ENCODE measurements around the gene CDC20B. TPM values are rescaled to one million over a fixed set of nuclear protein-coding genes. Genes with fewer than 3 reads are reported as not detected.

Gene CDC20B
- polyA plus RNA-seq, 3 donors: not detected

GRCh38 chr5:55149308-55149795 lies 23.6 kb downstream of the CDC20B start:
- no peak overlapping the region for H3K4me3 ChIP-seq (replicated peaks in 1 of 3; ENCODE audit: low read depth in 2 of 3, low read length in 3 of 3)
- no peak overlapping the region for H3K4me2 ChIP-seq (replicated peaks; ENCODE audit: extremely low read depth, low read length, poor library complexity, severe bottlenecking)
- TF ChIP-seq CTCF (IDR thresholded peaks at IDR 0.05): no peak
- H3K4me1 Mint-ChIP-seq: peaks cover 3% of the 10 kb centered on the region
- intact Hi-C loops (cut with micrococcal nuclease): loop anchor here in 1 of 2 donors (5.0 kb wide), 1 partner anchor 632 kb away; the partner anchor contains the start of gene SNX18
- peaks cover 0 to 4% of the 10 kb centered on the region in 2 donors for H3K27me3 ChIP-seq (ENCODE audit: control insufficient read depth in 2 of 2, insufficient read depth in 2 of 2, low read length in 2 of 2)
- H3K27me3 Mint-ChIP-seq (ENCODE audit: low read depth in 3 of 3): peaks cover 11 to 16% (median 13%) of the 10 kb centered on the region in 3 donors
- H3K27ac ChIP-seq (ENCODE audit: low read depth in 1 of 2, low read length in 2 of 2): no peak overlapping the region
- no peaks in the 10 kb centered on the region for H3K4me1 ChIP-seq (ENCODE audit: control insufficient read depth in 1 of 2, insufficient read depth in 2 of 2, low read length in 2 of 2)
- no peaks in the 10 kb centered on the region for H3K36me3 Mint-ChIP-seq
- WGBS (ENCODE audit: insufficient coverage): 100% methylated on average over 1 of the region's 2 CpGs
- no peaks in the 10 kb centered on the region for H3K79me2 ChIP-seq (ENCODE audit: insufficient read depth, low read length)
- H3K9me3 ChIP-seq (replicated peaks in 1 of 2; ENCODE audit: control insufficient read depth in 1 of 2, insufficient read depth in 1 of 2, low read length in 2 of 2): no peaks in the 10 kb centered on the region
- no peaks in the 10 kb centered on the region for H3K9me3 Mint-ChIP-seq
- H2AFZ ChIP-seq (ENCODE audit: insufficient read depth, low read depth, low read length, poor library complexity, severe bottlenecking): no peak overlapping the region
- no peak overlapping the region for H3K9ac ChIP-seq (ENCODE audit: insufficient read depth, low read length, poor library complexity, severe bottlenecking)
- no peak for DNase-seq
- no peaks in the 10 kb centered on the region for H3K36me3 ChIP-seq (replicated peaks in 1 of 2; ENCODE audit: control insufficient read depth in 1 of 2, insufficient read depth in 2 of 2, low read length in 2 of 2)
- no peak overlapping the region for H3K27ac Mint-ChIP-seq
- no peak overlapping the region for H3K4me3 Mint-ChIP-seq
- H4K20me1 ChIP-seq (ENCODE audit: insufficient read depth, low read length): no peaks in the 10 kb centered on the region

GRCh38 chr5:55146543-55147151 lies 26.3 kb downstream of the CDC20B start:
- no peaks in the 10 kb centered on the region for H4K20me1 ChIP-seq (ENCODE audit: insufficient read depth, low read length)
- H3K4me1 Mint-ChIP-seq: peaks cover 3% of the 10 kb centered on the region
- H3K27me3 ChIP-seq (ENCODE audit: control insufficient read depth in 2 of 2, insufficient read depth in 2 of 2, low read length in 2 of 2): peaks cover 0 to 6% of the 10 kb centered on the region in 2 donors
- no peak overlapping the region for H2AFZ ChIP-seq (ENCODE audit: insufficient read depth, low read depth, low read length, poor library complexity, severe bottlenecking)
- no peaks in the 10 kb centered on the region for H3K36me3 Mint-ChIP-seq
- no peak overlapping the region for H3K27ac ChIP-seq (ENCODE audit: low read depth in 1 of 2, low read length in 2 of 2)
- WGBS (ENCODE audit: insufficient coverage): 0% methylated on average over 7 of the region's 11 CpGs
- H3K9ac ChIP-seq (ENCODE audit: insufficient read depth, low read length, poor library complexity, severe bottlenecking): no peak overlapping the region
- no peak overlapping the region for H3K4me3 Mint-ChIP-seq
- no peaks in the 10 kb centered on the region for H3K4me1 ChIP-seq (ENCODE audit: control insufficient read depth in 1 of 2, insufficient read depth in 2 of 2, low read length in 2 of 2)
- H3K9me3 Mint-ChIP-seq: no peaks in the 10 kb centered on the region
- H3K27ac Mint-ChIP-seq: no peak overlapping the region
- peaks cover 4 to 16% (median 13%) of the 10 kb centered on the region in 3 donors for H3K27me3 Mint-ChIP-seq (ENCODE audit: low read depth in 3 of 3)
- H3K4me3 ChIP-seq (replicated peaks in 1 of 3; ENCODE audit: low read depth in 2 of 3, low read length in 3 of 3): no peak overlapping the region
- H3K79me2 ChIP-seq (ENCODE audit: insufficient read depth, low read length): no peaks in the 10 kb centered on the region
- H3K36me3 ChIP-seq (replicated peaks in 1 of 2; ENCODE audit: control insufficient read depth in 1 of 2, insufficient read depth in 2 of 2, low read length in 2 of 2): no peaks in the 10 kb centered on the region
- TF ChIP-seq CTCF (IDR thresholded peaks at IDR 0.05): peak; percentile 90
- intact Hi-C loops (cut with micrococcal nuclease): loop anchor here in 1 of 2 donors (5.0 kb wide), 1 partner anchor 629 kb away; the partner anchor contains the start of gene SNX18
- no peak overlapping the region for H3K4me2 ChIP-seq (replicated peaks; ENCODE audit: extremely low read depth, low read length, poor library complexity, severe bottlenecking)
- peak; percentile 60 to 74 (median 72) for DNase-seq
- no peaks in the 10 kb centered on the region for H3K9me3 ChIP-seq (replicated peaks in 1 of 2; ENCODE audit: control insufficient read depth in 1 of 2, insufficient read depth in 1 of 2, low read length in 2 of 2)
